T-helper 1 cell treated with Interleukin-12 subunit alpha and Interleukin-12 subunit beta and Interleukin-4 antibody, amounts not matched to agents 30 μg/mL and 1 μg/mL, for 36 hours (primary cell): ENCODE data around the gene ZNF280A.
"Not testable (repeated sequence)": the region's sequence is repeated elsewhere in the genome, so short reads cannot be mapped to it uniquely, and the experiment has no call there.

Source experiments
- H3K27ac Mint-ChIP-seq: one replicate; pipeline ENCODE4 v1.8.0; 2021; ENCODE audit warnings: mild to moderate bottlenecking, mixed read lengths
- H3K27me3 Mint-ChIP-seq: one replicate; pipeline ENCODE4 v1.8.0; 2021; ENCODE audit warnings: low read depth, mixed read lengths
- H3K36me3 Mint-ChIP-seq: one replicate; pipeline ENCODE4 v1.8.0; 2021; ENCODE audit warnings: low read depth, mixed read lengths
- H3K4me1 Mint-ChIP-seq: one replicate; pipeline ENCODE4 v1.8.0; 2021; ENCODE audit warnings: low read depth, mixed read lengths
- H3K4me3 Mint-ChIP-seq: one replicate; pipeline ENCODE4 v1.8.0; 2021; ENCODE audit warnings: mild to moderate bottlenecking, moderate library complexity, mixed read lengths
- H3K9me3 Mint-ChIP-seq: one replicate; pipeline ENCODE4 v1.8.0; 2021; ENCODE audit warnings: mixed read lengths

Gene ZNF280A

GRCh38 chr22:22532547-22533071, 12.5 kb upstream of the ZNF280A start:
- H3K36me3 Mint-ChIP-seq, H3K4me3 Mint-ChIP-seq, H3K4me1 Mint-ChIP-seq, H3K27me3 Mint-ChIP-seq, H3K9me3 Mint-ChIP-seq, H3K27ac Mint-ChIP-seq: not testable (repeated sequence)

- H3K27me3 Mint-ChIP-seq: peaks cover 8% of the 10 kb centered on the region
- H3K36me3 Mint-ChIP-seq: no peaks in the 10 kb centered on the region
- H3K27ac Mint-ChIP-seq: no peak overlapping the region
These were observed 11.9 kb upstream of the ZNF280A start for GRCh38 chr22:22531770-22532546.

GRCh38 chr22:22528780-22529179, 8.7 kb upstream of the ZNF280A start:
- H3K4me1 Mint-ChIP-seq: no peaks in the 10 kb centered on the region
- peaks cover 8% of the 10 kb centered on the region for H3K27me3 Mint-ChIP-seq
- H3K4me3 Mint-ChIP-seq: no peak overlapping the region
- H3K27ac Mint-ChIP-seq: no peak overlapping the region
- H3K9me3 Mint-ChIP-seq: no peaks in the 10 kb centered on the region
- no peaks in the 10 kb centered on the region for H3K36me3 Mint-ChIP-seq

More at GRCh38 chr22:22531770-22532546, 11.9 kb upstream of the ZNF280A start:
- H3K9me3 Mint-ChIP-seq: no peaks in the 10 kb centered on the region
- H3K4me1 Mint-ChIP-seq: no peaks in the 10 kb centered on the region
- H3K4me3 Mint-ChIP-seq: no peak overlapping the region

- no peaks in the 10 kb centered on the region for H3K36me3 Mint-ChIP-seq
- peaks cover 13% of the 10 kb centered on the region for H3K27me3 Mint-ChIP-seq
- H3K4me1 Mint-ChIP-seq: no peaks in the 10 kb centered on the region
- no peak overlapping the region for H3K27ac Mint-ChIP-seq
- H3K9me3 Mint-ChIP-seq: no peaks in the 10 kb centered on the region
- H3K4me3 Mint-ChIP-seq: no peak overlapping the region
These were observed 7.2 kb upstream of the ZNF280A start for GRCh38 chr22:22527312-22527711.

GRCh38 chr22:22526125-22526912, 6.2 kb upstream of the ZNF280A start:
- Mint-ChIP-seq H3K27me3 (peaks cover 13% of the 10 kb centered on the region), H3K4me1 (no peaks in the 10 kb centered on the region), H3K36me3 (no peaks in the 10 kb centered on the region), H3K27ac (no peak overlapping the region), H3K4me3 (no peak overlapping the region), H3K9me3 (no peaks in the 10 kb centered on the region)

- peaks cover 9% of the 10 kb centered on the region for H3K27me3 Mint-ChIP-seq
- no peaks in the 10 kb centered on the region for H3K4me1 Mint-ChIP-seq
These were observed 3.4 kb upstream of the ZNF280A start for GRCh38 chr22:22523494-22523893.

GRCh38 chr22:22521631-22522030, 1.6 kb upstream of the ZNF280A start:
- Mint-ChIP-seq H3K27ac (no peak overlapping the region), H3K4me3 (no peak overlapping the region), H3K36me3 (no peaks in the 10 kb centered on the region), H3K9me3 (no peaks in the 10 kb centered on the region), H3K27me3 (peaks cover 8% of the 10 kb centered on the region), H3K4me1 (no peaks in the 10 kb centered on the region)

More at GRCh38 chr22:22523494-22523893, 3.4 kb upstream of the ZNF280A start:
- Mint-ChIP-seq H3K27ac (no peak overlapping the region), H3K9me3 (no peaks in the 10 kb centered on the region), H3K36me3 (no peaks in the 10 kb centered on the region), H3K4me3 (no peak overlapping the region)

GRCh38 chr22:22520667-22521602, 865 bp upstream of the ZNF280A start:
- Mint-ChIP-seq H3K36me3 (no peaks in the 10 kb centered on the region), H3K27ac (no peak overlapping the region), H3K4me3 (no peak overlapping the region), H3K27me3 (peaks cover 13% of the 10 kb centered on the region), H3K9me3 (no peaks in the 10 kb centered on the region), H3K4me1 (no peaks in the 10 kb centered on the region)

- no peaks in the 10 kb centered on the region for H3K9me3 Mint-ChIP-seq
- peaks cover 22% of the 10 kb centered on the region for H3K27me3 Mint-ChIP-seq
- H3K4me1 Mint-ChIP-seq: no peaks in the 10 kb centered on the region
These were observed 479 bp downstream of the ZNF280A start for GRCh38 chr22:22519591-22519990.

GRCh38 chr22:22516992-22517391, 3.1 kb downstream of the ZNF280A start:
- Mint-ChIP-seq H3K4me3 (no peak overlapping the region), H3K9me3 (no peaks in the 10 kb centered on the region), H3K27ac (no peak overlapping the region), H3K4me1 (peaks cover 2% of the 10 kb centered on the region), H3K36me3 (no peaks in the 10 kb centered on the region), H3K27me3 (peaks cover 28% of the 10 kb centered on the region)

More at GRCh38 chr22:22519591-22519990, 479 bp downstream of the ZNF280A start:
- Mint-ChIP-seq H3K27ac (no peak overlapping the region), H3K36me3 (no peaks in the 10 kb centered on the region), H3K4me3 (no peak overlapping the region)

- H3K27me3 Mint-ChIP-seq: peaks cover 32% of the 10 kb centered on the region
- peaks cover 2% of the 10 kb centered on the region for H3K4me1 Mint-ChIP-seq
- H3K36me3 Mint-ChIP-seq: no peaks in the 10 kb centered on the region
These were observed 4.2 kb downstream of the ZNF280A start for GRCh38 chr22:22515890-22516289.

GRCh38 chr22:22514431-22514830, 5.6 kb downstream of the ZNF280A start:
- H3K4me1 Mint-ChIP-seq, H3K4me3 Mint-ChIP-seq, H3K36me3 Mint-ChIP-seq, H3K9me3 Mint-ChIP-seq, H3K27ac Mint-ChIP-seq: not testable (repeated sequence)
- peaks cover 32% of the 10 kb centered on the region for H3K27me3 Mint-ChIP-seq

More at GRCh38 chr22:22515890-22516289, 4.2 kb downstream of the ZNF280A start:
- H3K4me3 Mint-ChIP-seq: no peak overlapping the region
- no peak overlapping the region for H3K27ac Mint-ChIP-seq
- no peaks in the 10 kb centered on the region for H3K9me3 Mint-ChIP-seq

GRCh38 chr22:22513619-22514018, 6.5 kb downstream of the ZNF280A start:
- peaks cover 32% of the 10 kb centered on the region for H3K27me3 Mint-ChIP-seq
- H3K27ac Mint-ChIP-seq: no peak overlapping the region
- H3K4me3 Mint-ChIP-seq: no peak overlapping the region
- H3K36me3 Mint-ChIP-seq: peaks cover 4% of the 10 kb centered on the region
- H3K9me3 Mint-ChIP-seq: peaks cover 9% of the 10 kb centered on the region
- peaks cover 2% of the 10 kb centered on the region for H3K4me1 Mint-ChIP-seq

- Mint-ChIP-seq H3K36me3 (peaks cover 4% of the 10 kb centered on the region), H3K9me3 (peaks cover 9% of the 10 kb centered on the region), H3K27me3 (peaks cover 32% of the 10 kb centered on the region), H3K4me3 (no peak overlapping the region), H3K27ac (no peak overlapping the region), H3K4me1 (peaks cover 3% of the 10 kb centered on the region)
These were observed 7.1 kb downstream of the ZNF280A start for GRCh38 chr22:22512951-22513350.
